A549 (cell line): Measurements from ENCODE around the gene HS6ST3. TPM values are rescaled to one million over a fixed set of nuclear protein-coding genes. Genes with fewer than 3 reads are reported as not detected.
A peak's percentile ranks its signal among the peaks of the same experiment; 100 is the strongest.

Source experiments
- ATAC-seq, 2 experiments: fragments of 200-7000 bp in 1 of 2; fragments of >200 bp in 1 of 2; cut with Nextera tagmentation in 1 of 2; cut with Tn5 transposase in 1 of 2; 3 replicates each; pipeline versions ENCODE4 v1.8.0 to v1.9.1; 2018 to 2020; ENCODE audit warnings: mild to moderate bottlenecking in 1 of 2, moderate library complexity in 1 of 2
- CTCF ChIA-PET: fragments of 300-600 bp; sonication (Branson Sonifier 250); formaldehyde crosslinking; extraction: SDS; loops from one replicate; lab custom pipeline; 2021; ENCODE audit warnings: antibody characterized with exemption, inconsistent platforms; lab: Yijun Ruan, JAX
- POLR2A ChIA-PET: fragments of 350-600 bp; formaldehyde crosslinking; extraction: SDS; loops from one replicate; lab custom pipeline; 2021; ENCODE audit warnings: antibody characterized with exemption, inconsistent platforms; lab: Yijun Ruan, JAX
- DNase-seq, 2 experiments: peaks; one replicate each; pipeline versions ENCODE4 v3.0.0 to v3.0.0-alpha.2; 2011 to 2016; ENCODE audit warnings: low read depth in 1 of 2, low spot score in 1 of 2
- FAIRE-seq: peaks from 2 replicates; lab custom pipeline; 2011; peaks lifted over from hg19 to GRCh38; lab: Jason Lieb, UNC
- H3K27ac ChIP-seq, 2 experiments: fragments of >200 bp; sonication (Bioruptor Twin); formaldehyde crosslinking; 3 replicates each; pipeline ENCODE4 v1.5.1; 2016 to 2017
- H3K4me1 ChIP-seq: fragments of >200 bp; sonication (Bioruptor Twin); formaldehyde crosslinking; 3 replicates; pipeline ENCODE4 v1.6.1; 2016
- H3K4me2 ChIP-seq: fragments of >200 bp; sonication (Bioruptor Twin); formaldehyde crosslinking; 3 replicates; pipeline ENCODE4 v1.6.1; 2016
- H3K4me3 ChIP-seq: fragments of >200 bp; sonication (Bioruptor Twin); formaldehyde crosslinking; 3 replicates; pipeline ENCODE4 v1.5.1; 2016
- H3K9me3 ChIP-seq: fragments of >200 bp; sonication (Bioruptor Twin); formaldehyde crosslinking; 3 replicates; pipeline ENCODE4 v1.6.1; 2016
- BHLHE40 ChIP-seq: IDR thresholded peaks from 2 replicates; pipeline ENCODE4 v1.6.1; 2012; ENCODE audit warnings: low read depth, low read length, inconsistent platforms
- CBX8 ChIP-seq: fragments of 200-600 bp; sonication (generic); IDR thresholded peaks from 2 replicates; pipeline ENCODE4 v1.6.1; 2016
- CHD4 ChIP-seq: fragments of 200-600 bp; sonication (generic); IDR thresholded peaks from 2 replicates; pipeline ENCODE4 v1.6.1; 2016; ENCODE audit warnings: antibody characterized with exemption, mild to moderate bottlenecking, borderline replicate concordance
- EHF ChIP-seq: fragments of 250-450 bp; sonication (Bioruptor Pico); IDR thresholded peaks from 2 replicates; pipeline ENCODE4 v1.5.0; 2020; ENCODE audit warnings: mild to moderate bottlenecking
- EHMT2 ChIP-seq: fragments of 200-600 bp; sonication (generic); IDR thresholded peaks from 2 replicates; pipeline ENCODE4 v1.6.1; 2016; ENCODE audit warnings: antibody characterized with exemption, low read depth, mild to moderate bottlenecking, moderate library complexity
- EP300 ChIP-seq, 2 experiments: fragments of >200 bp; sonication (Bioruptor Twin); formaldehyde crosslinking; IDR thresholded peaks; 2 replicates in 1 of 2; 3 replicates in 1 of 2; pipeline ENCODE4 v1.6.1; 2016 to 2017
- ESRRA ChIP-seq: fragments of 150-350 bp; IDR thresholded peaks from 2 replicates; pipeline ENCODE4 v1.6.1; 2014; ENCODE audit warnings: mild to moderate bottlenecking, low read length, borderline replicate concordance
- FOSB ChIP-seq: fragments of 250-450 bp; sonication (Bioruptor Pico); IDR thresholded peaks from 2 replicates; pipeline ENCODE4 v1.5.0; 2020; ENCODE audit warnings: mild to moderate bottlenecking, moderate library complexity
- HOXA7 ChIP-seq: fragments of 250-450 bp; sonication (Bioruptor Pico); IDR thresholded peaks from 2 replicates; pipeline ENCODE4 v1.5.0; 2020; ENCODE audit warnings: mild to moderate bottlenecking, moderate library complexity
- HOXB13 ChIP-seq: fragments of 250-450 bp; sonication (Bioruptor Pico); IDR thresholded peaks from 2 replicates; pipeline ENCODE4 v1.5.0; 2020; ENCODE audit warnings: low read depth, mild to moderate bottlenecking, moderate library complexity
- KDM5A ChIP-seq: fragments of 200-600 bp; sonication (generic); IDR thresholded peaks from 2 replicates; pipeline ENCODE4 v1.6.1; 2016; ENCODE audit warnings: antibody characterized with exemption, mild to moderate bottlenecking
- MAFK ChIP-seq: fragments of 450-650 bp; IDR thresholded peaks from 2 replicates; pipeline ENCODE4 v1.6.1; 2014; ENCODE audit not compliant: partially characterized antibody
- MAZ ChIP-seq: fragments of 150-350 bp; IDR thresholded peaks from 2 replicates; pipeline ENCODE4 v1.6.1; 2014; ENCODE audit warnings: antibody characterized with exemption, low read depth, low read length, borderline replicate concordance
- MYC ChIP-seq: IDR thresholded peaks from 2 replicates; pipeline ENCODE4 v1.6.1; 2012; ENCODE audit warnings: mild to moderate bottlenecking, inconsistent platforms, low read length, improper control_type of control experiment, borderline replicate concordance
- RAD21 ChIP-seq, 2 experiments: fragments of >200 bp in 1 of 2; sonication (Bioruptor Twin) in 1 of 2; formaldehyde crosslinking in 1 of 2; IDR thresholded peaks in 1 of 2; conservative IDR thresholded peaks in 1 of 2; 2 replicates in 1 of 2; 3 replicates in 1 of 2; pipeline ENCODE4 v1.6.1; 2012 to 2018; ENCODE audit warnings: inconsistent platforms in 1 of 2
- RARB ChIP-seq: fragments of 250-450 bp; sonication (Bioruptor Pico); IDR thresholded peaks from 2 replicates; pipeline ENCODE4 v1.8.0; 2021; ENCODE audit warnings: mild to moderate bottlenecking, moderate library complexity
- RCOR1 ChIP-seq: fragments of 150-350 bp; IDR thresholded peaks from 2 replicates; pipeline ENCODE4 v1.6.1; 2014; ENCODE audit warnings: antibody characterized with exemption, low read length, low read depth
- SREBF2 ChIP-seq: fragments of 450-650 bp; IDR thresholded peaks from 2 replicates; pipeline ENCODE4 v1.6.1; 2014; ENCODE audit warnings: mild to moderate bottlenecking, moderate library complexity
- TP53 ChIP-seq: fragments of 250-450 bp; sonication (Bioruptor Pico); IDR thresholded peaks from 2 replicates; pipeline ENCODE4 v1.5.0; 2021; ENCODE audit warnings: mild to moderate bottlenecking, moderate library complexity
- WGBS: methylation state at CpG from one replicate; pipeline ENCODE4 v1.1.6; 2017; ENCODE audit errors: missing lambda C conversion rate; 5-methylcytosine and 5-hydroxymethylcytosine counted together
- polyA plus RNA-seq, 4 experiments: library from polyadenylated mRNA; depleted of rRNA in 3 of 4; stranded (reverse); fragments of >200 nt; fragmentation: RNase III in 1 of 4; extraction: RNeasy Plus Mini Kit Qiagen cat#74134 plus additional on column Dnase treatment in 1 of 4; gene quantifications; 2 replicates in 3 of 4; 3 replicates in 1 of 4; pipeline ENCODE4 v1.2.3, GENCODE V29; 2011 to 2017
- TF ChIP-seq, protein P1 (sequence below): IDR thresholded peaks from 2 replicates; pipeline ENCODE4 v1.6.1; 2012

HS6ST3 gene
- polyA plus RNA-seq, 2 of the 4 experiments (the other 2 are of a cell fraction): not detected

DNA sequence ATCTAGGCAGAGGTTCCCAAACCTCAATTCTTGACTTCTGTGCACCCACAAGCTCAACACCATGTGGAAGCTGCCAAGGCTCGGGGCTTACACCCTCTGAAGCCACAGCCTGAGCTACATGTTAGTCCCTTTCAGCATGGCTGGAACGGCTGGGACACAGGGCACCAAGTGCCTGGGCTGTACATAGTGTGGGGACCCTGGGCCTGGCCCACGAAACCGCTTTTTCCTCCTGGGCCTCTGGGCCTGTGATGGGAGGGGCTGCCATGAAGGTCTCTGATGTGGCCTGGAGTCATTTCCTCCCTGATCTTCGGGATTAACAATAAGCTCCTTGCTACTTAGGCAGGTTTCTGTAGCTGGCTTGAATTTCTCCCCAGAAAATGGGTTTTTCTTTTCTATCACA is 108.1 kb downstream of the HS6ST3 start:
- Histone ChIP-seq H3K4me2 (no peak overlapping the region), H3K27ac (no peak overlapping the region), H3K4me3 (no peak overlapping the region), H3K9me3 (no peaks in the 10 kb centered on the region), H3K4me1 (no peaks in the 10 kb centered on the region)
- POLR2A ChIA-PET: no interaction called here
- ATAC-seq (no peak), DNase-seq (no peak), FAIRE-seq (no peak)
- 0% methylated on average over 1 of the region's 5 CpGs for WGBS
- CTCF ChIA-PET: no interaction called here
- TF ChIP-seq EHF: no peak
- no peak for TF ChIP-seq MAZ
- TF ChIP-seq HOXB13 (CRISPR knock-in tag): no peak
- no peak for TF ChIP-seq HOXA7 (CRISPR knock-in tag)
- no peak for TF ChIP-seq KDM5A
- no peak for TF ChIP-seq FOSB (CRISPR knock-in tag)
- TF ChIP-seq BHLHE40: no peak
- no peak for TF ChIP-seq RAD21 (conservative IDR thresholded peaks at IDR 0.05 in 1 of 2, IDR thresholded peaks at IDR 0.05 in 1 of 2)
- no peak for TF ChIP-seq CBX8
- TF ChIP-seq, protein P1, sequence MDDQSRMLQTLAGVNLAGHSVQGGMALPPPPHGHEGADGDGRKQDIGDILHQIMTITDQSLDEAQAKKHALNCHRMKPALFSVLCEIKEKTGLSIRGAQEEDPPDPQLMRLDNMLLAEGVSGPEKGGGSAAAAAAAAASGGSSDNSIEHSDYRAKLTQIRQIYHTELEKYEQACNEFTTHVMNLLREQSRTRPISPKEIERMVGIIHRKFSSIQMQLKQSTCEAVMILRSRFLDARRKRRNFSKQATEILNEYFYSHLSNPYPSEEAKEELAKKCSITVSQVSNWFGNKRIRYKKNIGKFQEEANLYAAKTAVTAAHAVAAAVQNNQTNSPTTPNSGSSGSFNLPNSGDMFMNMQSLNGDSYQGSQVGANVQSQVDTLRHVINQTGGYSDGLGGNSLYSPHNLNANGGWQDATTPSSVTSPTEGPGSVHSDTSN: no peak
- no peak for TF ChIP-seq ESRRA
- no peak for TF ChIP-seq EP300 (IDR thresholded peaks at IDR 0.05)
- no peak for TF ChIP-seq RARB (CRISPR knock-in tag)

DNA sequence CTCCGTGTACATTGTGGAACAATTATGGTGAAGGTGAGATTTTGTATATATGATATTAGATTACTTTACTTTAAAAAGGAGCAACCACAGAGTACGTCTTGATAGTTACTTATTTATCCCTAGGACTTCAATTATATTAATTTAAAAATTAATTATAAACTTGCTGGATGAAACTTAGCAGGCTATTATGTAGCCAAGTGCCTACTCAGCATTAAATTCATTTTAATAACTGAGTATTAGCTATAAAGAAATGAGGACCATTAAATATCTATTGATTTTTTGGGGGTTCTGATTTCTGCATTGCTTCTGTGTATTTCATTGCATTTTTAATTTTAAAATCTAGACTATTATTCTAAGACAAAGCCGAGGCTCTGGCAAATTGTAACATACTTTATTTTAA is 109.4 kb downstream of the HS6ST3 start:
- POLR2A ChIA-PET: no interaction called here
- whole genome bisulfite sequencing: 21% methylated on average over 3 of the region's 3 CpGs
- DNase-seq (no peak), ATAC-seq (no peak), FAIRE-seq (no peak)
- H3K9me3 ChIP-seq: no peaks in the 10 kb centered on the region
- no peak overlapping the region for H3K27ac ChIP-seq
- no peak overlapping the region for H3K4me2 ChIP-seq
- H3K4me3 ChIP-seq: no peak overlapping the region
- no peaks in the 10 kb centered on the region for H3K4me1 ChIP-seq
- CTCF ChIA-PET: no interaction called here
- TF ChIP-seq MAFK (peak; percentile 25), MYC (no peak)
- TF ChIP-seq, protein P1: no peak
- TF ChIP-seq, all 56 proteins: peak for 1

DNA sequence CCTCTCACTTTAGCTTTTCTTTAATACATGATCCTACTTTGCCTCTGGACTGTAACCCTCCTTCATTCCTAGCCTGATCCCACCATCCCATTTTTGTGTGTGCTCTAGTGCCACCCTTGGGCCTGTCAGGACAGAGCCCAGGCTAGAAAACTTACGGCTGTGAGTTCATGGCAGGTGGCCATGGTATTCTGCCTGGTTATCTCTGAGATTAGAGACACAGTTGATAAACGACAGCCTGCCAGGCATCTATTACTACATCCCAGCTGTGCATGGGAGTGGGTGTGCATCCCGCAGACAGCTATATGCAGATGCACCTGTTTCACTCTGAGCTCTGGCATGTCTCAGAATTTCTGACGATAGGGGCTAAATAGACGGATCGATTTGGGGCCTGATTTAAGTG is 110.9 kb downstream of the HS6ST3 start:
- ATAC-seq (no peak), FAIRE-seq (no peak), DNase-seq (no peak)
- no peak for TF ChIP-seq TP53 (CRISPR knock-in tag)
- 47% methylated on average over 6 of the region's 6 CpGs for WGBS
- ChIA-PET POLR2A (no interaction called here), CTCF (no interaction called here)
- no peaks in the 10 kb centered on the region for H3K9me3 ChIP-seq
- no peak overlapping the region for H3K4me3 ChIP-seq
- no peak overlapping the region for H3K27ac ChIP-seq
- no peak overlapping the region for H3K4me2 ChIP-seq
- no peaks in the 10 kb centered on the region for H3K4me1 ChIP-seq

DNA sequence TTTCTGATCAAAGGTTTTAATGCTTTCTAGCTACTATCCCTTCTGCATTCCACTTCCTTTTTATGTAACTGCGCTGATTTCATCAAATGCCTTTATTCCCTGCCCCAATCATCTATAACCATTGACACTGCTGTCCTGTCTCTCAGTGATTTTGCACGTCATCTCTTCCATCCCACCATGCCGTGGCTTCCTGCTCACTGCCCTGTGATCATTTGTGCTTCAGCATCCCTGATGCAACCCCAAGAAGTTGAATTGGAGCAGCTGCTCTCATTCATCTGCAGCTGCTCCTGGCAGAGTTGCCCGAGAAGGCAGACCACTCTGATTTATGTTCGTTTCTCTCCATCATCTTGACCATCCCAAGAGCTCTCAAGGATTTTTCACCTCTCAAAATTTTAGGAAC is 112.4 kb downstream of the HS6ST3 start:
- POLR2A ChIA-PET: no interaction called here
- DNase-seq: no peak
- no peak overlapping the region for H3K27ac ChIP-seq
- TF ChIP-seq SREBF2: no peak
- no peak for TF ChIP-seq EHMT2
- TF ChIP-seq CBX8: no peak
- TF ChIP-seq EP300 (IDR thresholded peaks at IDR 0.05): no peak
- no peak for TF ChIP-seq RCOR1
- TF ChIP-seq EHF: no peak
- TF ChIP-seq KDM5A: no peak
- no peak for TF ChIP-seq CHD4
- TF ChIP-seq, protein P1: no peak
- TF ChIP-seq, all 56 proteins: peak for 0
- FAIRE-seq: no peak
- ATAC-seq: no peak
- Histone ChIP-seq H3K4me1 (no peaks in the 10 kb centered on the region), H3K4me3 (no peak overlapping the region), H3K4me2 (no peak overlapping the region), H3K9me3 (no peaks in the 10 kb centered on the region)
- 7% methylated on average over 5 of the region's 5 CpGs for WGBS
- CTCF ChIA-PET: no interaction called here
